Measurements from ENCODE around the gene ALKBH4.
"Not testable (repeated sequence)": the region's sequence is repeated elsewhere in the genome, so short reads cannot be mapped to it uniquely, and the experiment has no call there.

The ALKBH4 gene

DNA sequence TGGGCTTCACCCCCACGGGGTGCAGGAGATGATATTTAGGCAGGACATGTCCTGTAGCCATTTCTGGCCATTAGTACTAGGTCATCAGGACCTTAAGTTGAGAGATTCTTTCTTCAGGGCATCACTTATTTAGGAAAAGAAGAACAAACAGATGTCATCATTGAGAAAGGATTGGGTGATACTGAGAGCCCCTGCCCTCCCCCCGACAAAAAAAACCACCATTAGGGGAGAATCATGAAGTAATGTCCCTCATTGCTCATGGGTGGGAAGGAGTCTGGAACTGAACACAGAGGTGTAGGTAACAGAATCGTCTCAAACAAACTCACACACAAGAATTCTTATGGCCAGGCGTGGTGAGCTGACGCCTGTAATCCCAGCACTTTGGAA lies 37.7 kb downstream of the ALKBH4 start:
- no peak for DNase-seq (ENCODE audit: low read depth in 3 of 3)

DNA sequence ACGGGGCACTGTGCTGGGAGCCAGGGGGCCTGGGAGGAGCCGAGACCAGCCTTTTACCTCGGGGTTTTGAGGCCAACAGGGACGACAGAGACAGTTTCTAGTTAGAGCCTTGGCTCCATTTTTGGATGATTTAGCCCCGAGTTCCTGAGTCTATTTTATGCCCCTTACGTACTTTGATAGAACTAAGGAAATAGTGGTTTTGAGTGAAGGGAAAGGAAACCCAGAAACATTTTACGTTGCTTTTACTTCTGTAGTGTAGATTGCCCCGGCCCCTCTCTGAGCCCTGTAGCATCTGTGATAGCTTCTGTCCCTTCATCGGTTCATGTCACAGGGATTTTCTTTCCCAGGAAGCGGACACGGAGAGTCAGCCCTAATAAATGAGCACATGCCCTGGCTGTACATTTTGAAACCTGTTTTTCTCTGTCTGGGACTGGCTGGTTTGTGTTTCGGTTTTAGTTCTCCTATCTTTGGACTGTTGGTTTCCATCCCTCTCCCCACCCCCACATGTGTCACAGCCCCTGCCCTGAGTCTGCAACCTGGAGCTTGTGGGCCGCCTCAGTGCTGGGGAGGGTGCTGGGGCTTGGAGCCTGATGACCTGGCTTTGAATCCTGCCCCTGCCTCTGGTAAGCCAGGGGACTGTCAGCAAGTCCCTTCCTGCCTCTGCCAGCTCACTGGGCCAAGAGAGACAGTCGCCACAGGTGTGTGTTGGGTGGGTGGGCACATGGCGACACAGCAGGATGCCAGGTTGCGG lies 38.2 kb downstream of the ALKBH4 start:
- peak; percentile 59 to 75 (median 72) for DNase-seq (ENCODE audit: low read depth in 3 of 3)

- DNase-seq (ENCODE audit: low read depth in 3 of 3): peak; percentile 61 to 73 (median 67)
Observed at GRCh38 chr7:102425639-102426267, 38.9 kb downstream of the ALKBH4 start.

GRCh38 chr7:102424787-102425218 lies 39.9 kb downstream of the ALKBH4 start:
- DNase-seq (ENCODE audit: low read depth in 3 of 3): no peak

DNA sequence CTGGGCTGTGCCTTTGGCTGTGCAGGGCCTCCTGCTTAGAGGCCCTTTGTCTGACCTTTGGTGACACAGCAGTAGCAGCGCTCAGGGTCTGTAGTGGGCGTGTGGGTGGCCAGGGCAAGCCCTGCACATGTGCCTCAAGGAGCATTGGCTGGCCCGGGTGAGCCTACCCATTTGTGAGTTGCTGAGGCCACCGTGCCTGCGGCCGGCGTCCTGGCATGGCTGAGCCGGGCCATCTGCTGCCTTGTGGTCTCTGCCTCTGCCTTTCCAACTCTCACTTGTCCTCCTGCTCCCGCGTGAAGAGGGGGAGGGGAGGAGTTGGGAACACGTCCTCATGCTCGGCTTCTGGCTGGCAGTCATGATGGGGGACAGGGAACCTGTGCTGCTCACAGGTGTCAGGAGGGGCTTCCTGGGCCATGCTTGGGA lies 40.5 kb downstream of the ALKBH4 start:
- DNase-seq (ENCODE audit: low read depth in 3 of 3): no peak

GRCh38 chr7:102421706-102422240 lies 42.9 kb downstream of the ALKBH4 start:
- no peak for DNase-seq (ENCODE audit: low read depth in 3 of 3)

- DNase-seq (ENCODE audit: low read depth in 3 of 3): no peak
Observed at GRCh38 chr7:102418592-102418991, 46.1 kb downstream of the ALKBH4 start.

DNA sequence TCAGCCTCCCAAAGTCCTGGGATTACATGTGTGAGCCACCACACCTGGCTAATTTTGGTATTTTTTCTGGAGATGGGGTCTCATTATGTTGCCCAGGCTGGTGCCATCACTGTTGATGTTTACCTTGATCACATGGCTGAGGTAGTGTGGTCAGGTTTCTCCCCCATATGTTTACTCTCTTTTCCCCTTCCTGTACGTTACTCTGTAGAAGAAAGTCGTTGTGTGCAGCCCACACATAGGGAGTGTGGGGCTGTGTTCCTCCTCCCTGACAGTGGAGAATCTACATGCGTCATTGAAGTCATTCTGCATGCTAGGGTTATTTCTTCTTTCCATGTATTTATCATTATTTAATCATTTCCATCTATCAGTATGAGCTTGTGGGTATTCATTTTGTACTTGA lies 47.6 kb downstream of the ALKBH4 start:
- no peak for DNase-seq (ENCODE audit: low read depth in 3 of 3)

GRCh38 chr7:102416406-102416805 lies 48.3 kb downstream of the ALKBH4 start:
- no peak for DNase-seq (ENCODE audit: low read depth in 3 of 3)

- peak; percentile 26 to 52 (median 52) for DNase-seq (ENCODE audit: low read depth in 3 of 3)
Observed at GRCh38 chr7:102415685-102416225, 48.9 kb downstream of the ALKBH4 start.

GRCh38 chr7:102413611-102414010 lies 51.1 kb downstream of the ALKBH4 start:
- DNase-seq (ENCODE audit: low read depth in 3 of 3): no peak

GRCh38 chr7:102413091-102413490 lies 51.6 kb downstream of the ALKBH4 start:
- no peak for DNase-seq (ENCODE audit: low read depth in 3 of 3)

DNA sequence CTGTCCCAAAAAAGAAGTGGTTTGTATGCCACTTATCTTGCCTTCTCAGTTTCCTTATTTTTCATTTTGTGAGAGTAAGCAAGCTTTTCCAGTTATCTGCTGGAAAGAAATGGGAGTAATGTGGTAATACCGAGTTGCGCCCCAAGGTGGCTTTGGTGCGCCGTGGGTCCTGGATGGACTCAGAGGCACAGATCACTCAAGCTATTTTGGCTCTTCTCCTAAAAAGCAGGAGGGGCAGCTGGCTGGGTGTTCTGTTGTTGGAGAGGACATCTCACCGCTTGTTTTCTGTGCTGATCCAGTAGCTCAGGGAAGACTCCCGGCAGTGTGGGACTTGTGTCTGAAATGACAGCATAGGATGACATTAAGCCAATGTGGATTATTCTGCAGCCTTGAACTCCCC lies 52.1 kb downstream of the ALKBH4 start:
- DNase-seq (ENCODE audit: low read depth in 3 of 3): no peak

GRCh38 chr7:102410918-102411317 lies 53.7 kb downstream of the ALKBH4 start:
- DNase-seq (ENCODE audit: low read depth in 3 of 3): no peak

DNA sequence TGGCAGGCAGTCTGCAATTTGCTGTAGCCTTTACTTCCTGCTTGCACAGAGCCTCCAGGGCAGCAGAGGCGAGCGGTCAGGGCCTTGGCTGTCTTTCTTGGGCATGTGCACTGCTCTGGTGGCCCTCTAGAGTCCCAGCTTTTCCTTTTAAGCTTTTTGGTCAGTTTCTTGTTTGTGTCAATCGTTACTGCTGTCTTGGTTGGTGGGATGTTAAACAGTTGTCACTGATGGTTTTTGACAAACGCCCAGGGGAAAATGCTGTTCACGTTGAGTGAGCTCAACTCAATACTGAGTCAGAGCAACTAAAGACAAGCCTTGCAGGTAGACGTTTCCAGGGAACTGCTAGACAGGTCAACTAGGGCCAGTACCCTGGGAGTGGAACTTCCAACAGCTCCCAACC lies 54.5 kb downstream of the ALKBH4 start:
- no peak for DNase-seq (ENCODE audit: low read depth in 3 of 3)

DNA sequence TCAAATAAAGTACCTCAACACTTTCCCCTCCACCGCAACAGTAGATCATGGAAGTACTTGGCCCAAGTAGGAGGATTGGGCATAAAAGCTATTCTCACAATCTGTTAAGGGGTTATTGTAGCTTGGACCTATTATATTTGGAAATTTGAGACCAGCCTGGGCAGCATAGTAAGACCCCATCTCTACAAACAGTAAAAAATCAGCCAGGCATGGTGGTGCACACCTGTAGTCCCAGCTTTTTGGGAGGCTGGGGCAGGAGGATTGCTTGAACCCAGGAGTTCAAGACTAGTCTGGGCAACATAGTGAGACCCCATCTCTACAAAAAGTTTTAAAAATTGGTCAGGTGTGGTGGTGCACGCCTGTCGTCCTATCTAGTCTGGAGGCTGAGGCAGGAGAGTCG lies 55.3 kb downstream of the ALKBH4 start:
- DNase-seq (ENCODE audit: low read depth in 3 of 3): no peak

DNA sequence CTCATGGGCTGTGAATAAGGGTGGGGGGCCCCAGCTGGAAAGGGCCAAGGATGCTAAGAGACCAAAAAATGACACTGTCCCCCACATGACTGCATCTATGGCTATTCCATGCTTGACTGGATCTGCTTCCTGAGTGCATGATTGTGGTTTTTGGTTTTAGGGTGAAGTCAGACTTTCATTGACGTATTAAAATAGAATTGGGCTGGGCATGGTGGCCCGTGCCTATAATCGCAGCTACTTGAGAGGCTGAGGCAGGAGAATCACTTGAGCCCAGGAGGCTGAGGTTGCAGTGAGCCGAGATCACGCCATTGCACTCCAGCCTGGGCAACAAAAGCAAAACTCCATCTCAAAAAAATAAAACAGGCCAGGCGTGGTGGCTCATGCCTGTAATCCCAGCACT lies 56.1 kb downstream of the ALKBH4 start:
- DNase-seq (ENCODE audit: low read depth in 3 of 3): not testable (repeated sequence)

DNA sequence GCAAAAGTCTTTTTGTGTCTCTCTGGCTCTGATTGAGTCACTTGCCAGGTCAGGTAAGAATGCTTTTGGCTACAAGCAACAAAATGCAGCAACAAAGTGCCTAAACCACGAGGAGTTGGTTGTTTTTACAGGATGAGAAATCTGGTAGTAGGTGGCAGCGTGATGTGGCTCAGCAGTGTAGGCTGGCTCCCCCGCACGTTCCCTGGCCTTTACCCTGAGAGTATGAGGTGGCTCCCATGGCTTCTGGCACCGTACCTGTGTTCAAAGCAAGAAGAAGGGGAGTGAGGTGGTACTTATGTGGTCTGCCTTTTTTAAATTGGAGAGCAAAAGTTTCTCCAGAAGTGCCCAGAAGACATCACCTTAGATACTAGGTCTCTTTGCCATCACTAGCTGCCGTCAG lies 56.8 kb downstream of the ALKBH4 start:
- DNase-seq (ENCODE audit: low read depth in 3 of 3): no peak

Measured in stimulated activated CD4-positive, alpha-beta T cell treated with anti-CD3 and anti-CD28 coated beads, TNF-alpha, amount 100 ng/mL, for 48 hours (primary cell).